Neuronal stem cell (in vitro differentiated cells): ENCODE measurements around the gene GNG3.
"Not testable (repeated sequence)": the region's sequence is repeated elsewhere in the genome, so short reads cannot be mapped to it uniquely, and the experiment has no call there.

ENCODE experiments used
- DNase-seq: peaks from one replicate; pipeline ENCODE4 v3.0.0-alpha.2; 2013; ENCODE audit warnings: low spot score
- H2AFZ ChIP-seq: one replicate; pipeline ENCODE4 v1.6.1; 2013; ENCODE audit warnings: mild to moderate bottlenecking, low read length, inconsistent platforms
- H2AK5ac ChIP-seq: 2 replicates; pipeline ENCODE4 v1.6.1; 2013; ENCODE audit warnings: low read depth, mild to moderate bottlenecking, inconsistent platforms, low read length, moderate library complexity, mixed read lengths
- H2BK120ac ChIP-seq: 2 replicates; pipeline ENCODE4 v1.6.1; 2013; ENCODE audit warnings: low read depth, mild to moderate bottlenecking, inconsistent platforms, low read length, moderate library complexity, mixed read lengths
- H2BK12ac ChIP-seq: one replicate; pipeline ENCODE4 v1.6.1; 2013; ENCODE audit warnings: low read length, inconsistent platforms
- H2BK15ac ChIP-seq: 2 replicates; pipeline ENCODE4 v1.6.1; 2013; ENCODE audit warnings: mild to moderate bottlenecking, low read length, inconsistent platforms, mixed read lengths
- H2BK5ac ChIP-seq: one replicate; pipeline ENCODE4 v1.6.1; 2013; ENCODE audit warnings: inconsistent platforms, mild to moderate bottlenecking, low read length, moderate library complexity
- H3K14ac ChIP-seq: one replicate; pipeline ENCODE4 v1.6.1; 2013; ENCODE audit warnings: low read length, inconsistent platforms
- H3K18ac ChIP-seq: 2 replicates; pipeline ENCODE4 v1.6.1; 2013; ENCODE audit warnings: low read length, inconsistent platforms
- H3K23ac ChIP-seq: 2 replicates; pipeline ENCODE4 v1.6.1; 2013; ENCODE audit warnings: low read depth, mild to moderate bottlenecking, mixed read lengths, low read length, inconsistent platforms; ENCODE audit not compliant: poor library complexity
- H3K27ac ChIP-seq: replicated peaks from 3 replicates; pipeline ENCODE4 v1.5.1; 2013; ENCODE audit warnings: low read length, inconsistent platforms
- H3K27me3 ChIP-seq, 3 experiments: 2 replicates each; pipeline ENCODE4 v1.6.1; 2013; ENCODE audit warnings: low read length in 3 of 3, mild to moderate bottlenecking in 2 of 3, inconsistent platforms in 1 of 3, low read depth in 1 of 3, mixed read lengths in 1 of 3, moderate library complexity in 1 of 3; ENCODE audit not compliant: control insufficient read depth in 3 of 3, insufficient read depth in 3 of 3
- H3K36me3 ChIP-seq, 2 donors: replicated peaks in 1 of 2; 2 replicates each; pipeline ENCODE4 v1.6.1; 2013; ENCODE audit warnings: low read length in 2 of 2; ENCODE audit not compliant: control insufficient read depth in 2 of 2, insufficient read depth in 2 of 2
- H3K4ac ChIP-seq: 2 replicates; pipeline ENCODE4 v1.6.1; 2013; ENCODE audit warnings: inconsistent platforms, mild to moderate bottlenecking, low read length, moderate library complexity
- H3K4me1 ChIP-seq, 2 donors: 1 replicate in 1 of 2; 2 replicates in 1 of 2; pipeline ENCODE4 v1.6.1; 2013; ENCODE audit warnings: low read length in 2 of 2, low read depth in 1 of 2; ENCODE audit not compliant: control insufficient read depth in 2 of 2, insufficient read depth in 1 of 2
- H3K4me2 ChIP-seq: one replicate; pipeline ENCODE4 v1.6.1; 2013; ENCODE audit warnings: mild to moderate bottlenecking, low read length, inconsistent platforms; ENCODE audit not compliant: insufficient read depth, poor library complexity, severe bottlenecking
- H3K4me3 ChIP-seq, 2 donors: 2 replicates each; pipeline ENCODE4 v1.5.1; 2013; ENCODE audit warnings: low read length in 2 of 2, mild to moderate bottlenecking in 2 of 2, inconsistent platforms in 1 of 2, moderate library complexity in 1 of 2
- H3K79me1 ChIP-seq: one replicate; pipeline ENCODE4 v1.6.1; 2013; ENCODE audit warnings: low read depth, mild to moderate bottlenecking, inconsistent platforms, low read length, moderate library complexity
- H3K9ac ChIP-seq: one replicate; pipeline ENCODE4 v1.6.1; 2013; ENCODE audit warnings: mild to moderate bottlenecking, low read depth, low read length, inconsistent platforms; ENCODE audit not compliant: poor library complexity
- H3K9me3 ChIP-seq, 2 donors: replicated peaks in 1 of 2; 2 replicates each; pipeline versions ENCODE3 to v1.6.1; 2013; ENCODE audit warnings: low read length in 2 of 2, mild to moderate bottlenecking in 2 of 2, inconsistent platforms in 1 of 2, low read depth in 1 of 2, mixed read lengths in 1 of 2, moderate library complexity in 1 of 2; ENCODE audit not compliant: control insufficient read depth in 2 of 2, insufficient read depth in 1 of 2
- H4K8ac ChIP-seq: one replicate; pipeline ENCODE4 v1.6.1; 2013; ENCODE audit warnings: low read depth, mild to moderate bottlenecking, inconsistent platforms, low read length, moderate library complexity
- H4K91ac ChIP-seq: one replicate; pipeline ENCODE4 v1.6.1; 2013; ENCODE audit warnings: low read length, low read depth, mild to moderate bottlenecking, inconsistent platforms; ENCODE audit not compliant: poor library complexity
- WGBS, 2 donors: extraction: QIAGEN DNeasy Blood & Tissue Kit; methylation state at CpG; one replicate each; pipeline ENCODE4 v1.1.7; 2013; ENCODE audit warnings: missing lambda C conversion rate in 2 of 2, mixed read lengths in 1 of 2; ENCODE audit not compliant: insufficient read length in 2 of 2, insufficient replicate concordance in 1 of 2; ENCODE audit errors: extremely low coverage in 2 of 2; 5-methylcytosine and 5-hydroxymethylcytosine counted together

Gene GNG3

DNA sequence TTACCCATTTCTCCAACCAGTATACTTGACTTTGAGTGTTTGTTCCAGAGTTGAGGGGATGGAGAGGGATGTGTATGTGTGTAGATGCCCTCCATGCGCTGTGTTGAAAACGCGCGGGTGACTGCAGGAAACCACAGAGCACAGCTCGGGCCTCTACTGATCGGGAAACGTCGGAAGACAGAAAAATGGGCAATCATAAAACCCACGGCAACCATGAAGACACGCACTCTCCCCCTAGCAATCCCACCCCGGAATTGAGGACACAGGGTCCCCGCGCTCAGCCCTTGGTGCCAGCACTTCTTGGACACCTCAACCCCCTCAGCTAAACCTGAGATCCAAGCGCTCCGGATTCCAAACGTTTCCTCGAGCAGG lies 36.3 kb upstream of the GNG3 start:
- Histone ChIP-seq H2AFZ (peak overlapping the region; percentile 91), H3K4me2 (peak overlapping the region; percentile 94), H3K4me1 (peaks cover 3 to 10% of the 10 kb centered on the region in 2 donors), H3K9me3 (no peaks in the 10 kb centered on the region), H3K27ac (peak overlapping the region; percentile 89), H3K4me3 (peak overlapping the region; percentile 84 to 96), H4K91ac (no peak overlapping the region), H3K36me3 (peaks cover 16 to 48% of the 10 kb centered on the region in 2 donors), H2BK15ac (no peak overlapping the region), H2BK5ac (no peak overlapping the region), H2BK12ac (no peak overlapping the region), H3K79me1 (peaks cover 8% of the 10 kb centered on the region), H3K4ac (no peak overlapping the region), H4K8ac (no peak overlapping the region), H2AK5ac (no peak overlapping the region), H3K14ac (no peak overlapping the region), H3K9ac (no peak overlapping the region), H3K23ac (peak overlapping the region; percentile 50), H3K18ac (no peak overlapping the region), H2BK120ac (peak overlapping the region; percentile 9), H3K27me3 (no peaks in the 10 kb centered on the region)
- WGBS, 2 donors: no CpG with 5 or more reads among the region's 17 CpGs
- DNase-seq: no peak

DNA sequence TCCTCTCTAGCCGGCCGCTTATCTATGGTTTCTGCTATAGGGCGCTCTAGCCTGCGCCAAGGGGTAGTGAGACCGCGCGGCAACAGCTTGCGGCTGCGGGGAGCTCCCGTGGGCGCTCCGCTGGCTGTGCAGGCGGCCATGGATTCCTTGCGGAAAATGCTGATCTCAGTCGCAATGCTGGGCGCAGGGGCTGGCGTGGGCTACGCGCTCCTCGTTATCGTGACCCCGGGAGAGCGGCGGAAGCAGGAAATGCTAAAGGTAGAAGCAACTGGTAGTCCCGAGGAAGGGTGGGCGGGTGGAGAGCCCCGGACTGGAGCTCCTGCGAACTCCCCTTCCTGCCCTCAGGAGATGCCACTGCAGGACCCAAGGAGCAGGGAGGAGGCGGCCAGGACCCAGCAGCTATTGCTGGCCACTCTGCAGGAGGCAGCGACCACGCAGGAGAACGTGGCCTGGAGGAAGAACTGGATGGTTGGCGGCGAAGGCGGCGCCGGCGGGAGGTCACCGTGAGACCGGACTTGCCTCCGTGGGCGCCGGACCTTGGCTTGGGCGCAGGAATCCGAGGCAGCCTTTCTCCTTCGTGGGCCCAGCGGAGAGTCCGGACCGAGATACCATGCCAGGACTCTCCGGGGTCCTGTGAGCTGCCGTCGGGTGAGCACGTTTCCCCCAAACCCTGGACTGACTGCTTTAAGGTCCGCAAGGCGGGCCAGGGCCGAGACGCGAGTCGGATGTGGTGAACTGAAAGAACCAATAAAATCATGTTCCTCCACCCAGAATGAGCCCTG lies 35.7 kb upstream of the GNG3 start, which contains the start of the genes LBHD1 and UQCC3:
LBHD1 (minus strand) TSS at position 660 of the 782 bp plus-strand sequence. CDS start 2,236 bp downstream, outside the sequence.
UQCC3 (plus strand) TSS at position 66 of the 782 bp plus-strand sequence; CDS start at position 139, 73 bp downstream.
- Histone ChIP-seq H3K4me3 (peak within 1 kb of the TSS; percentile 84 to 96), H3K27me3 (no peaks in the 10 kb centered on the region), H3K36me3 (peaks cover 15 to 48% of the 10 kb centered on the region in 2 donors), H3K14ac (peak within 1 kb of the TSS; percentile 77), H2AK5ac (peak within 1 kb of the TSS; percentile 38), H3K23ac (peak within 1 kb of the TSS; percentile 50), H2BK120ac (peak within 1 kb of the TSS; percentile 63), H2BK12ac (no peak within 1 kb of the TSS), H3K4ac (no peak within 1 kb of the TSS), H4K91ac (no peak within 1 kb of the TSS), H2BK5ac (no peak within 1 kb of the TSS), H3K4me2 (peak within 1 kb of the TSS; percentile 94), H2AFZ (peak within 1 kb of the TSS; percentile 91), H3K27ac (peak within 1 kb of the TSS; percentile 89), H3K79me1 (peaks cover 4% of the 10 kb centered on the region), H3K4me1 (peaks cover 0 to 4% of the 10 kb centered on the region in 2 donors), H3K9me3 (no peaks in the 10 kb centered on the region), H3K9ac (peak within 1 kb of the TSS; percentile 99), H3K18ac (peak within 1 kb of the TSS; percentile 95), H2BK15ac (peak within 1 kb of the TSS; percentile 46), H4K8ac (no peak within 1 kb of the TSS)
- peak; percentile 89 for DNase-seq
- no CpG with 5 or more reads among the region's 59 CpGs for WGBS, 2 donors

DNA sequence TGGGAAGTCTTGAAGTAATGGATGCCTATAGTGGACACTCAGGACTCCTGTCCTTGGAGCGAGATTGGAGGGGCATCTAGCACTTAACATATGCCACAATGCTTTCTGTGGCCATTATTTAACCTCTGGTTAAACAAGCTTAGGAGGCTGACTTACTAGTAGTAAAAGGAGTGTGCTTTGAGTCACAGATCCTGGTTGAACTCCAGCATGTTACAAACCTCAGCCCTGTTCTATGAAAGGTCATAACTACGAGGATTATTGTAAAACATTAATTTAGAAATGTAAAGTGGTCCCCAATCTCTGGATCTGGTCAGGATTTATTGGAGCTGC lies 34.3 kb upstream of the GNG3 start:
- Histone ChIP-seq H3K4me1 (peaks cover 1 to 9% of the 10 kb centered on the region in 2 donors), H2BK12ac (no peak overlapping the region), H3K4ac (no peak overlapping the region), H3K23ac (no peak overlapping the region), H3K18ac (no peak overlapping the region), H2BK15ac (no peak overlapping the region), H4K91ac (no peak overlapping the region), H2AK5ac (no peak overlapping the region), H3K14ac (no peak overlapping the region), H2BK5ac (no peak overlapping the region), H3K36me3 (peaks cover 18 to 49% of the 10 kb centered on the region in 2 donors), H3K27me3 (no peaks in the 10 kb centered on the region), H2AFZ (no peak overlapping the region), H3K4me2 (no peak overlapping the region), H3K79me1 (peaks cover 4% of the 10 kb centered on the region), H2BK120ac (no peak overlapping the region), H3K9ac (no peak overlapping the region), H3K27ac (no peak overlapping the region), H3K4me3 (no peak overlapping the region), H3K9me3 (no peaks in the 10 kb centered on the region), H4K8ac (no peak overlapping the region)
- WGBS, 2 donors: no CpG with 5 or more reads among the region's 2 CpGs
- DNase-seq: no peak

DNA sequence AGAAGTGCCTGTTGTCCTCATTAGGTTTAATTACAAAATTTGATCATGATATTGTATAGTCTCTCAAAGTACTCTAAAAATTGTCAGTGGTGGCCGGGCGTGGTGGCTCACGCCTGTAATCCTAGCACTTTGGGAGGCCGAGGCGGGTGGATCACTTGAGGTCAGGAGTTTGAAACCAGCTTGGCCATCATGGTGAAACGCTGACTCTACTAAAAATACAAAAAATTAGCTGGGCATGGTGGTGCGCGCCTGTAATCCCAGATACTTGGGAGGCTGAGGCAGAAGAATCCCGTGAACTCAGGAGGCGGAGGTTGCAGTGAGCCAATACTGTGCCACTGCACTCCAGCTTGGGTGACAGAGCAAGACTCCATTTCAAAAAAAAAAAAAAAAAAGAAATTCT lies 32.1 kb upstream of the GNG3 start:
- not testable (repeated sequence) for H3K4ac ChIP-seq, H3K79me1 ChIP-seq, H4K8ac ChIP-seq, H3K27ac ChIP-seq, H3K27me3 ChIP-seq, H2BK12ac ChIP-seq, H2AFZ ChIP-seq, DNase-seq, H3K18ac ChIP-seq, H3K14ac ChIP-seq, H3K4me2 ChIP-seq, H3K9me3 ChIP-seq, H2BK120ac ChIP-seq, H2AK5ac ChIP-seq, H3K23ac ChIP-seq, H4K91ac ChIP-seq, H3K9ac ChIP-seq, H2BK5ac ChIP-seq, H3K4me3 ChIP-seq, H2BK15ac ChIP-seq
- Histone ChIP-seq H3K36me3 (peaks cover 18 to 50% of the 10 kb centered on the region in 2 donors), H3K4me1 (peaks cover 4 to 11% of the 10 kb centered on the region in 2 donors)
- no CpG with 5 or more reads among the region's 10 CpGs for WGBS, 2 donors
